Measurements from ENCODE around the gene FBN3. TPM values are rescaled to one million over a fixed set of nuclear protein-coding genes. Genes with fewer than 3 reads are reported as not detected.

FBN3 gene
- polyA plus RNA-seq, 3 donors = 0.01 to 0.05 TPM; not detected in 1

GRCh38 chr19:8128551-8128950, 20.8 kb downstream of the FBN3 start:
- 89 to 94% (median 90%) methylated on average over 8 of the region's 8 CpGs for WGBS, 3 donors
- H3K27ac ChIP-seq (ENCODE audit: low read depth, low read length) = no peak overlapping the region

GRCh38 chr19:8127311-8127710, 22.1 kb downstream of the FBN3 start:
- 84 to 85% (median 85%) methylated on average over 8 of the region's 8 CpGs for WGBS, 3 donors
- no peak overlapping the region for H3K27ac ChIP-seq (ENCODE audit: low read depth, low read length)

- no peak overlapping the region for H3K27ac ChIP-seq (ENCODE audit: low read depth, low read length)
- 88 to 91% (median 91%) methylated on average over 18 of the region's 18 CpGs for WGBS, 3 donors
Observed at GRCh38 chr19:8126511-8126910, 22.9 kb downstream of the FBN3 start.

- WGBS, 3 donors = 90 to 97% (median 90%) methylated on average over 14 to 15 of the region's 15 CpGs
- H3K27ac ChIP-seq (ENCODE audit: low read depth, low read length) = no peak overlapping the region
Observed at GRCh38 chr19:8126008-8126407, 23.4 kb downstream of the FBN3 start.

GRCh38 chr19:8123683-8124082, 25.7 kb downstream of the FBN3 start:
- H3K27ac ChIP-seq (ENCODE audit: low read depth, low read length) = no peak overlapping the region
- 85 to 87% (median 85%) methylated on average over 22 of the region's 22 CpGs for WGBS, 3 donors

GRCh38 chr19:8120636-8121480, 28.5 kb downstream of the FBN3 start:
- 70 to 86% (median 82%) methylated on average over 24 to 26 of the region's 26 CpGs for WGBS, 3 donors

GRCh38 chr19:8117991-8118390, 31.4 kb downstream of the FBN3 start:
- WGBS, 3 donors = 89 to 98% (median 94%) methylated on average over 2 of the region's 2 CpGs
- no peak overlapping the region for H3K27ac ChIP-seq (ENCODE audit: low read depth, low read length)

More at GRCh38 chr19:8120636-8121480, 28.5 kb downstream of the FBN3 start:
- H3K27ac ChIP-seq (ENCODE audit: low read depth, low read length) = no peak overlapping the region

GRCh38 chr19:8116437-8117293, 32.7 kb downstream of the FBN3 start:
- no peak overlapping the region for H3K27ac ChIP-seq (ENCODE audit: low read depth, low read length)
- 77 to 84% (median 83%) methylated on average over 23 of the region's 23 CpGs for WGBS, 3 donors

- WGBS, 3 donors = 84 to 86% (median 85%) methylated on average over 6 of the region's 6 CpGs
- H3K27ac ChIP-seq (ENCODE audit: low read depth, low read length) = no peak overlapping the region
Observed at GRCh38 chr19:8115805-8116396, 33.5 kb downstream of the FBN3 start.

- WGBS, 3 donors = 60 to 70% (median 70%) methylated on average over 5 of the region's 5 CpGs
- no peak overlapping the region for H3K27ac ChIP-seq (ENCODE audit: low read depth, low read length)
Observed at GRCh38 chr19:8113017-8113416, 36.4 kb downstream of the FBN3 start.

- no peak overlapping the region for H3K27ac ChIP-seq (ENCODE audit: low read depth, low read length)
- WGBS, 3 donors = 80 to 91% (median 87%) methylated on average over 15 to 16 of the region's 16 CpGs
Observed at GRCh38 chr19:8111376-8111775, 38.0 kb downstream of the FBN3 start.

GRCh38 chr19:8110931-8111330, 38.5 kb downstream of the FBN3 start:
- WGBS, 3 donors = 92 to 95% (median 95%) methylated on average over 16 of the region's 16 CpGs

GRCh38 chr19:8109890-8110662, 39.3 kb downstream of the FBN3 start:
- 76 to 93% (median 87%) methylated on average over 7 of the region's 7 CpGs for WGBS, 3 donors
- H3K27ac ChIP-seq (ENCODE audit: low read depth, low read length) = no peak overlapping the region

More at GRCh38 chr19:8110931-8111330, 38.5 kb downstream of the FBN3 start:
- no peak overlapping the region for H3K27ac ChIP-seq (ENCODE audit: low read depth, low read length)

- 66 to 79% (median 75%) methylated on average over 11 to 12 of the region's 12 CpGs for WGBS, 3 donors
Observed at GRCh38 chr19:8109455-8109854, 39.9 kb downstream of the FBN3 start.

GRCh38 chr19:8108560-8109445, 40.6 kb downstream of the FBN3 start:
- WGBS, 3 donors = 57 to 78% (median 66%) methylated on average over 19 of the region's 19 CpGs

More at GRCh38 chr19:8109455-8109854, 39.9 kb downstream of the FBN3 start:
- H3K27ac ChIP-seq (ENCODE audit: low read depth, low read length) = no peak overlapping the region

GRCh38 chr19:8107301-8107903, 42.0 kb downstream of the FBN3 start:
- 73 to 77% (median 74%) methylated on average over 2 of the region's 2 CpGs for WGBS, 3 donors

More at GRCh38 chr19:8108560-8109445, 40.6 kb downstream of the FBN3 start:
- H3K27ac ChIP-seq (ENCODE audit: low read depth, low read length) = no peak overlapping the region

GRCh38 chr19:8105471-8105870, 43.9 kb downstream of the FBN3 start:
- WGBS, 3 donors = 78 to 87% (median 80%) methylated on average over 2 of the region's 2 CpGs
- no peak overlapping the region for H3K27ac ChIP-seq (ENCODE audit: low read depth, low read length)

More at GRCh38 chr19:8107301-8107903, 42.0 kb downstream of the FBN3 start:
- no peak overlapping the region for H3K27ac ChIP-seq (ENCODE audit: low read depth, low read length)

Data from adipose tissue (tissue), 3 donors.